HG03196 (cell line): ENCODE measurements around the gene GALNT16.
"Not testable (repeated sequence)": the region's sequence is repeated elsewhere in the genome, so short reads cannot be mapped to it uniquely, and the experiment has no call there.

Source experiments
- ATAC-seq: cut with Tn5 transposase; IDR thresholded peaks from one replicate; pipeline ENCODE4 v1.9.1; 2021; ENCODE audit not compliant: unreplicated experiment

Gene GALNT16

GRCh38 chr14:69259527-69260189, at the start of gene GALNT16:
Gene GALNT16 (plus strand): TSS chr14:69260158. CDS start chr14:69260291, 133 bp downstream.
- ATAC-seq, result no peak

- ATAC-seq, result no peak
Measured at GRCh38 chr14:69214393-69214792, 45.6 kb upstream of the GALNT16 start.

- not testable (repeated sequence) for ATAC-seq
Measured at GRCh38 chr14:69217663-69218062, 42.3 kb upstream of the GALNT16 start.

GRCh38 chr14:69224946-69225345, 35.0 kb upstream of the GALNT16 start:
- no peak for ATAC-seq

GRCh38 chr14:69226178-69226577, 33.8 kb upstream of the GALNT16 start:
- no peak for ATAC-seq

- no peak for ATAC-seq
Measured at GRCh38 chr14:69226736-69227135, 33.2 kb upstream of the GALNT16 start.

- no peak for ATAC-seq
Measured at GRCh38 chr14:69231486-69231885, 28.5 kb upstream of the GALNT16 start.

- no peak for ATAC-seq
Measured at GRCh38 chr14:69232388-69232787, 27.6 kb upstream of the GALNT16 start.

DNA sequence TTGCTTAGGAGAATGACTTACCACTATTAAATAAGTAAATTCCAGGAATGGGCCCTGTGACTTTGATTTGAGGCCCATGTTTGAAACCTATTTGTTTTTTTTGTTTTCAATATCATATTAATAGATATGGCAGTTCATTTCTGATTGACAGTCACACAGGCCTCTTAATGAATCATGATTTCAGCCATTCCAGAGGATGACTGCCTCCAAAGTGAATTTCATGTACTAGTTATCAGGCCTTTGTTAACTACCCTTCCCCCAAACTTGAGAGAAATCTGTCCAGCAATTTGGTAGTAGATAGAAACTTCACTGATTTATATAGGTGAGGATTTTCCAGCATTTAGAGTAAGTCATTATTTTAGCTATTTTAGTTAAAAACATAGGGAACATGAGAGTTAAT, 25.9 kb upstream of the GALNT16 start:
- no peak for ATAC-seq

- ATAC-seq, result no peak
Measured at GRCh38 chr14:69235708-69236107, 24.2 kb upstream of the GALNT16 start.

DNA sequence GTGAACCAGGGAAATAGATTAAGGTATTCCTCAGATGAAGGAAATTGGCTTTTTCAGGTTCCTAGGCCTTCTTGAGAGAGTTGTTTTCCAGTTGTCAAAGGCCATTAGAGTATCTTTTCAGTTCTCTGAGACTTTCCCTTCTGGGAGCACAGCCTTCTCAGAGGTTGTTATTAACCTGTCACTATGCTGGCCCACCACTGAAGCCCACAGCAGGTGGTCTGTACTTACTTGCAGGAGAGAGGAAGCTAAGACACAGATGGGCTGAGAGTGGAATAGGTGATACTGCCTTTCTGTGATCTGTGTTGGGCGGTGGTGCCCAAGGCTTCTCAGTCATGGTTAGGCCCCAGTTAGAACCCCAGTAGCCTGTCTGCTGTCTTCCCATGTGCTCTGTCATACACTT, 22.8 kb upstream of the GALNT16 start:
- ATAC-seq, result no peak

DNA sequence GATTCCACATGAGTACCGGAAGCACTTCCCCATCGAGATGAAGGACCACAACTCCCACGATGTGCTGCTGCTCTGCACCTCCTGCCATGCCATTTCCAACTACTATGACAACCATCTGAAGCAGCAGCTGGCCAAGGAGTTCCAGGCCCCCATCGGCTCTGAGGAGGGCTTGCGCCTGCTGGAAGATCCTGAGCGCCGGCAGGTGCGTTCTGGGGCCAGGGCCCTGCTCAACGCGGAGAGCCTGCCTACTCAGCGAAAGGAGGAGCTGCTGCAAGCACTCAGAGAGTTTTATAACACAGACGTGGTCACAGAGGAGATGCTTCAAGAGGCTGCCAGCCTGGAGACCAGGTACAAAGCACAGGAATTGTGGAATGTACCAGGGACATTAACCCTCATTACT, 22.4 kb upstream of the GALNT16 start:
- no peak for ATAC-seq

DNA sequence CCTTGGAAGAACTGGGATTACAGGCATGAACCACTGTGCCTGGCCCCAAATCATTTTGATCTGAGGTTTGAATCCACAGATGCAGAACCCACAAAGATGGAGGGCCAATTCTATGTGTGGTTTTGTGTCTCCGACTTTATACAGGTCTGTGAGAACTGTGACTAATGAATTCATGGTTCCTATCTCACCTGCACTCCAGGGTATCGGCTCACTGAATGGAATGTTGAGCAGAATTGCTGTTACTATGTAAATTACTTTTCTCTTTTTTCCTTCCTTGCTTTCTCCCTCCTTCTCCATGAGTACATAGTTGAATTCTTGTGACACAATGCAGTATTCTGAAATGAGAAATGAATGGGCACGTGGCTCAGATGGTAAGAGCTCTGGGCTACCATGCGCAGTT, 21.1 kb upstream of the GALNT16 start:
- ATAC-seq, result no peak

DNA sequence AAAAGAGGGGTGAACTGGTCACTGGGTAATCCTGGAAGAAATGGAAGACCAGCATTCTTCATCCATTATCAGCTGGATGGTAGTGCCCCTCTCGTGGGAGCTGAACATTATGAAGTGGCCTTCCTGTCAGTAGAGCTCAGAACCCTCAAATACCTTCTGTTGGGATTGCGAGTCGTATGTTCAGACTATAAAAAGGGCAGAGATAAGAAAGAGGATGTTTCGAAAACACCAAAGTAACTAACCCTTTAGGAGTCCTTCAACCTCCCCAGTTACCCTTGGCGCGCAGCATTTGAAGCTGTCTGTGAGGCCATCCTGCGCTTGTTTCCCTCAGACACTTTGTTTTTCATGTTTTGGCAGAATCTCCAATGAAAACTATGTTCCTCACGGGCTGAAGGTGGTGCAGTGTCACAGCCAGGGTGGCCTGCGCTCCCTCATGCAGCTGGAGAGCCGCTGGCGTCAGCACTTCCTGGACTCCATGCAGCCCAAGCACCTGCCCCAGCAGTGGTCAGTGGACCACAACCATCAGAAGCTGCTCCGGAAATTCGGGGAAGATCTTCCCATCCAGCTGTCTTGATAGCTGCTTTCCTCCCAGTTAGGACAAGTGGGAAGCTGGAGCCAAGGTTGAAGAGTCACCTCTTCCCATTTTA, 19.3 kb upstream of the GALNT16 start:
- no peak for ATAC-seq

- ATAC-seq, result no peak
Measured at GRCh38 chr14:69241577-69241976, 18.4 kb upstream of the GALNT16 start.

DNA sequence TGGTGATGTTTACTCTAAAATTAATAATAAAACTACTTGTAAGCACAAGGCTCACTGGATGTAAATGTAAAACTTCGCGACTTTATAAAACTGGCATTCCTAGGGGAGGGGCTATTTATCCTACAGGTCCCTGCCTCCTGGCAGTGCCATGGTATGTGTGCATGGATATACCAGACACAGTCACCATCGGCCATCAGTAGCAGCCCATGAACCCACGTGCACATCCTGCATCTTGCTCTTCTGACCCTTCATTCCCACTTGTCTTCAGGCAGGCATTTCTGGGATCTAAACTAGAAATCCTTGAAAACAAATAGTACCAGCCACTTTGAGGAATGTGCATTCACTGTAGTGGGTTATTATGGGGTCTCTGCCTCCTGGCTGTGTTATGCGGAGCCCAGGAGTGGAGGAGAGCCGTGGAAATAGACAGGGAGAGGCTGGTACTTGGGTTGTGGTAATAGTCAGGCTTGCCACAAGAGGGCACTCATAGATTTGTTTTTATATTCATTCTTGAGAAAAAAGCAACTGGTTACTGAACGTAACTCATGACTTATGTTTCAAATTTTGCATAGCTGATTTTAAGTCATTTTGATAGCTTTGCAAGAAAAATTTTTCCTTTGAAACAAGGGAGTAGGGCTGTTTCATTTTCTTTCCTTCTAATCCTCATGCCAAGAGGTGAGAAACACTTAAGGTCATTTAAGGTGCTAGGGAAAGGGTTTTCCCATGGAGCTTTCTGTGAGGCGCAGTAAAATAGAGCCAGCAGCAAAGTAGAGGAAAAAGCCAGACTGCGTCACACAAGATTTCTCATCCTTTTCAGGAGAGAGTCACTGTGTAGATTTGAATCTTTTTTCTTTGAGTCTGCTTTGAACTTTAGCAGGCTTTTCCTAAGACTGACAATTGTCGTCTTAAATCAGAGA, 17.4 kb upstream of the GALNT16 start:
- no peak for ATAC-seq

- no peak for ATAC-seq
Measured at GRCh38 chr14:69244946-69245345, 15.0 kb upstream of the GALNT16 start.

- ATAC-seq, result no peak
Measured at GRCh38 chr14:69246331-69246730, 13.6 kb upstream of the GALNT16 start.

GRCh38 chr14:69247676-69248440, 12.1 kb upstream of the GALNT16 start:
- no peak for ATAC-seq

DNA sequence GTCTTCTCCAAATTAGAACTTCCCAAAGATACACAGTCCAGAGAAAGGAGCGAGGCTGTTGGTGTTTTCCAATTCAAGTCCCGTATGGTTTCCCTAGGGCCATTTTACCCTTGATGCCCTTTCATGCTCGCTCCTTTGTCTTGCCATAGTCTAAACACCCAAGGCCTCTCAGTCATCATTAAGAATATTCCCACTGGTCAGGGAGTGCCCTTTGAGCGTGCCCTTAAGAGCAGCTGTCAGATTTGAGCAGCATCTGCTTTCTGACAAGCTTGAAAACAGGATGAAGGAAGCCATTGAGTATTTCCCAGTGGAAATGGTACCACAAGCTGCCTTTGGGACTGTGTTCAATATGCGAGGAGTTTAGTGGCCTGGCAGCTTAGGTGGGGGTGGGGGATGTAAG, 10.4 kb upstream of the GALNT16 start:
- no peak for ATAC-seq

DNA sequence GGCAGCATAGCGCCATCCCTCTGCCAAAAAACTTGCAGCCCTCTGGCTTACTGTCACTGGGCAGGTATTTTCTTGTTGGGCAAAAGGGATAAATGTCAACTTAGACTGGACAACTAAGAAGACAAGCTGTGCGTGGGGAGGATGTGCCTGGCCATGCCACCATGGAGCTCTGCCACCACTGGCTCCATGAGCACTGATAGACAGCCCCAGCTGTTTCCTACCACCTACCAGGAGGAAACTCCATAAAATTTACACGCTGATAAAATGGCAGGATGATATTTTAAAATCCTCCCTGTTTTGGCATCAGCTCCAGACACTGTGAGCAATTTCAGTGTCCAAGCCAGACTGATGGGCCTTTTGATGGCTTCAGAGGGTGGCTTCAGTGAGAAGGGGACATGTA, 7.1 kb upstream of the GALNT16 start:
- no peak for ATAC-seq
